ENCODE data around the gene PRKD3. TPM values are rescaled to one million over a fixed set of nuclear protein-coding genes. Genes with fewer than 3 reads are reported as not detected.

Gene PRKD3
- polyA plus RNA-seq, 1 donor from 2014 or later = 5.9 TPM

- no peak for TF ChIP-seq EP300 (conservative IDR thresholded peaks at IDR 0.05; ENCODE audit: poor library complexity, severe bottlenecking)
- TF ChIP-seq CTCF (IDR thresholded peaks at IDR 0.05; ENCODE audit: poor library complexity, severe bottlenecking) = no peak
- TF ChIP-seq MXI1 (conservative IDR thresholded peaks at IDR 0.05; ENCODE audit: poor library complexity, severe bottlenecking) = no peak
- no peak for TF ChIP-seq POLR2AphosphoS5 (IDR thresholded peaks at IDR 0.05)
- no peaks in the 10 kb centered on the region for H4K20me1 ChIP-seq (ENCODE audit: insufficient read depth)
- H3K27ac ChIP-seq (ENCODE audit: low read length) = no peak overlapping the region
- no peaks in the 10 kb centered on the region for H3F3A ChIP-seq (ENCODE audit: insufficient read depth, low read length, poor library complexity, severe bottlenecking)
- H3K36me3 ChIP-seq (ENCODE audit: insufficient read depth, low read length) = no peaks in the 10 kb centered on the region
- no peak overlapping the region for H3K9ac ChIP-seq (ENCODE audit: low read length)
- peaks cover 24% of the 10 kb centered on the region for H3K79me2 ChIP-seq (replicated peaks; ENCODE audit: insufficient read depth, low read length)
- H3K9me3 ChIP-seq (ENCODE audit: low read length) = no peaks in the 10 kb centered on the region
- no peak overlapping the region for H3K4me2 ChIP-seq (ENCODE audit: low read length)
- no peak overlapping the region for H3K4me3 ChIP-seq (ENCODE audit: low read length)
- H3K9me2 ChIP-seq (ENCODE audit: insufficient read depth, low read length) = no peaks in the 10 kb centered on the region
- no peak overlapping the region for H2AFZ ChIP-seq (ENCODE audit: low read depth, low read length)
- no peaks in the 10 kb centered on the region for H3K27me3 ChIP-seq (ENCODE audit: insufficient read depth, low read depth, low read length)
These were observed 24.1 kb downstream of the PRKD3 start for GRCh38 chr2:37300578-37300977.

- Histone ChIP-seq H3K4me2 (ENCODE audit: low read length) (no peak overlapping the region), H3K4me3 (ENCODE audit: low read length) (no peak overlapping the region), H3K9ac (ENCODE audit: low read length) (no peak overlapping the region), H3K36me3 (ENCODE audit: insufficient read depth, low read length) (no peaks in the 10 kb centered on the region), H3K9me3 (ENCODE audit: low read length) (no peaks in the 10 kb centered on the region), H3K9me2 (ENCODE audit: insufficient read depth, low read length) (no peaks in the 10 kb centered on the region), H3K27ac (ENCODE audit: low read length) (no peak overlapping the region), H3K79me2 (replicated peaks; ENCODE audit: insufficient read depth, low read length) (peaks cover 24% of the 10 kb centered on the region), H3K27me3 (ENCODE audit: insufficient read depth, low read depth, low read length) (no peaks in the 10 kb centered on the region), H3F3A (ENCODE audit: insufficient read depth, low read length, poor library complexity, severe bottlenecking) (no peaks in the 10 kb centered on the region), H4K20me1 (ENCODE audit: insufficient read depth) (no peaks in the 10 kb centered on the region), H2AFZ (ENCODE audit: low read depth, low read length) (no peak overlapping the region)
- TF ChIP-seq REST (IDR thresholded peaks at IDR 0.05; ENCODE audit: borderline replicate concordance) (no peak), EP300 (conservative IDR thresholded peaks at IDR 0.05; ENCODE audit: poor library complexity, severe bottlenecking) (no peak), CTCF (IDR thresholded peaks at IDR 0.05; ENCODE audit: poor library complexity, severe bottlenecking) (no peak), SMC3 (conservative IDR thresholded peaks at IDR 0.05; ENCODE audit: poor library complexity) (no peak), POLR2AphosphoS5 (IDR thresholded peaks at IDR 0.05) (no peak), EZH2 (IDR thresholded peaks at IDR 0.05; ENCODE audit: borderline replicate concordance, insufficient read depth, low read length, poor library complexity, severe bottlenecking) (no peak), MXI1 (conservative IDR thresholded peaks at IDR 0.05; ENCODE audit: poor library complexity, severe bottlenecking) (no peak), RAD21 (conservative IDR thresholded peaks at IDR 0.05) (no peak), TAF1 (IDR thresholded peaks at IDR 0.05; ENCODE audit: low read depth) (no peak)
These were observed 24.5 kb downstream of the PRKD3 start for GRCh38 chr2:37300146-37300545.

Measured in neural cell (in vitro differentiated cells).